ENCODE data around the gene RAB10. TPM values are rescaled to one million over a fixed set of nuclear protein-coding genes. Genes with fewer than 3 reads are reported as not detected.

The RAB10 gene
- total and polyA plus RNA-seq, 9 of the 15 experiments (the other 6 are each of a cell fraction or from before 2014, with no cell fraction given) = 25.1 to 214 (median 157) TPM

DNA sequence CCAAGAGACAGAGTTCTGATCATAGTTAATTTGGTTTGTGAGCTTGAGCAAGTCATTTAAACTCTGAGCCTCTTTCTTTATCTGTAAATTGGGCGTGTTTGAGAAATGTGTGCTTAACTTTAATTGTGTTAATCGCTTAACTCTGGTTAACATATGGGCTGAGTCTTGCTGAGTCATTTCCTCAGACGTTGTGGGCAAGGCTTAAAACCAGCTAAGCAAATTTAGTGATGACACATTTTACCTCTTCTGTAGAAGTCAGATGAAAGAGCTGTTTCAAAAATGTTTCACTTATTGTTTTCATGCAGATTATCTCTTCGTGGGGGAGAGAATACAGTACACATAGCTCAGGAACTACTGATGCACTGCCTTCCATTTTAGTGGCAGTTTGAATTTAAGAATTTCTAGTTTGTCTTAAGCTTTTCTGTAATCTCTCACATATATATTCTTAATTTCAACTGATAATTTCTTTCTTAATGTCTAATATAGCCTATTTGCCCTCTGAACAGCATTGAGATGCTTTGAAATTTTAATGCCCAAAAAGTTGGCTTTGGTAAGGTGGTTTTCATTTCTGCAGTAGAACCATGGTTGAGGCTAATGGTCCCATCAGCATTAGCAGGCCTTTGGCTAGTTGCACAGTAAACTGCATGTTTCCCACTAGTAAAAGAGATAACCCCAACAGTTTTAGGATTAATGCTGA, 34.9 kb downstream of the RAB10 start (continued):
- TF ChIP-seq, protein P1, sequence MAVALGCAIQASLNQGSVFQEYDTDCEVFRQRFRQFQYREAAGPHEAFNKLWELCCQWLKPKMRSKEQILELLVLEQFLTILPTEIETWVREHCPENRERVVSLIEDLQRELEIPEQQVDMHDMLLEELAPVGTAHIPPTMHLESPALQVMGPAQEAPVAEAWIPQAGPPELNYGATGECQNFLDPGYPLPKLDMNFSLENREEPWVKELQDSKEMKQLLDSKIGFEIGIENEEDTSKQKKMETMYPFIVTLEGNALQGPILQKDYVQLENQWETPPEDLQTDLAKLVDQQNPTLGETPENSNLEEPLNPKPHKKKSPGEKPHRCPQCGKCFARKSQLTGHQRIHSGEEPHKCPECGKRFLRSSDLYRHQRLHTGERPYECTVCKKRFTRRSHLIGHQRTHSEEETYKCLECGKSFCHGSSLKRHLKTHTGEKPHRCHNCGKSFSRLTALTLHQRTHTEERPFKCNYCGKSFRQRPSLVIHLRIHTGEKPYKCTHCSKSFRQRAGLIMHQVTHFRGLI (CRISPR knock-in tag; IDR thresholded peaks at IDR 0.05) = no peak
- no peak for TF ChIP-seq ZNF274 (IDR thresholded peaks at IDR 0.05; ENCODE audit: borderline replicate concordance, low read depth, low read length)
- TF ChIP-seq SREBF2 (CRISPR knock-in tag; IDR thresholded peaks at IDR 0.05) = no peak
- peak; percentile 72; the same call in 1 of the 2 replicates for TF ChIP-seq ZNF589 (CRISPR knock-in tag; IDR thresholded peaks at IDR 0.05; ENCODE audit: low read depth)
- TF ChIP-seq, protein P2, sequence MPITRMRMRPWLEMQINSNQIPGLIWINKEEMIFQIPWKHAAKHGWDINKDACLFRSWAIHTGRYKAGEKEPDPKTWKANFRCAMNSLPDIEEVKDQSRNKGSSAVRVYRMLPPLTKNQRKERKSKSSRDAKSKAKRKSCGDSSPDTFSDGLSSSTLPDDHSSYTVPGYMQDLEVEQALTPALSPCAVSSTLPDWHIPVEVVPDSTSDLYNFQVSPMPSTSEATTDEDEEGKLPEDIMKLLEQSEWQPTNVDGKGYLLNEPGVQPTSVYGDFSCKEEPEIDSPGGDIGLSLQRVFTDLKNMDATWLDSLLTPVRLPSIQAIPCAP (CRISPR knock-in tag; IDR thresholded peaks at IDR 0.05; ENCODE audit: borderline replicate concordance) = no peak
- TF ChIP-seq HNRNPH1 (optimal IDR thresholded peaks at IDR 0.05; ENCODE audit: low read depth, low read length) = no peak
- peak; percentile 76 for TF ChIP-seq CEBPB (tag; IDR thresholded peaks at IDR 0.05)
- peak; percentile 99 for TF ChIP-seq ZNF354B (CRISPR knock-in tag; IDR thresholded peaks at IDR 0.05)
- peak; percentile 97 for TF ChIP-seq LEF1 (IDR thresholded peaks at IDR 0.05)
- TF ChIP-seq ATF1 (CRISPR knock-in tag; IDR thresholded peaks at IDR 0.05) = no peak
- peak; percentile 80 for TF ChIP-seq ATF1 (tag; IDR thresholded peaks at IDR 0.05)
- TF ChIP-seq, protein P3, sequence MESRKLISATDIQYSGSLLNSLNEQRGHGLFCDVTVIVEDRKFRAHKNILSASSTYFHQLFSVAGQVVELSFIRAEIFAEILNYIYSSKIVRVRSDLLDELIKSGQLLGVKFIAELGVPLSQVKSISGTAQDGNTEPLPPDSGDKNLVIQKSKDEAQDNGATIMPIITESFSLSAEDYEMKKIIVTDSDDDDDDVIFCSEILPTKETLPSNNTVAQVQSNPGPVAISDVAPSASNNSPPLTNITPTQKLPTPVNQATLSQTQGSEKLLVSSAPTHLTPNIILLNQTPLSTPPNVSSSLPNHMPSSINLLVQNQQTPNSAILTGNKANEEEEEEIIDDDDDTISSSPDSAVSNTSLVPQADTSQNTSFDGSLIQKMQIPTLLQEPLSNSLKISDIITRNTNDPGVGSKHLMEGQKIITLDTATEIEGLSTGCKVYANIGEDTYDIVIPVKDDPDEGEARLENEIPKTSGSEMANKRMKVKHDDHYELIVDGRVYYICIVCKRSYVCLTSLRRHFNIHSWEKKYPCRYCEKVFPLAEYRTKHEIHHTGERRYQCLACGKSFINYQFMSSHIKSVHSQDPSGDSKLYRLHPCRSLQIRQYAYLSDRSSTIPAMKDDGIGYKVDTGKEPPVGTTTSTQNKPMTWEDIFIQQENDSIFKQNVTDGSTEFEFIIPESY (CRISPR knock-in tag; IDR thresholded peaks at IDR 0.05) = no peak
- no peak for TF ChIP-seq ZNF431 (CRISPR knock-in tag; IDR thresholded peaks at IDR 0.05)
- TF ChIP-seq, protein P4, sequence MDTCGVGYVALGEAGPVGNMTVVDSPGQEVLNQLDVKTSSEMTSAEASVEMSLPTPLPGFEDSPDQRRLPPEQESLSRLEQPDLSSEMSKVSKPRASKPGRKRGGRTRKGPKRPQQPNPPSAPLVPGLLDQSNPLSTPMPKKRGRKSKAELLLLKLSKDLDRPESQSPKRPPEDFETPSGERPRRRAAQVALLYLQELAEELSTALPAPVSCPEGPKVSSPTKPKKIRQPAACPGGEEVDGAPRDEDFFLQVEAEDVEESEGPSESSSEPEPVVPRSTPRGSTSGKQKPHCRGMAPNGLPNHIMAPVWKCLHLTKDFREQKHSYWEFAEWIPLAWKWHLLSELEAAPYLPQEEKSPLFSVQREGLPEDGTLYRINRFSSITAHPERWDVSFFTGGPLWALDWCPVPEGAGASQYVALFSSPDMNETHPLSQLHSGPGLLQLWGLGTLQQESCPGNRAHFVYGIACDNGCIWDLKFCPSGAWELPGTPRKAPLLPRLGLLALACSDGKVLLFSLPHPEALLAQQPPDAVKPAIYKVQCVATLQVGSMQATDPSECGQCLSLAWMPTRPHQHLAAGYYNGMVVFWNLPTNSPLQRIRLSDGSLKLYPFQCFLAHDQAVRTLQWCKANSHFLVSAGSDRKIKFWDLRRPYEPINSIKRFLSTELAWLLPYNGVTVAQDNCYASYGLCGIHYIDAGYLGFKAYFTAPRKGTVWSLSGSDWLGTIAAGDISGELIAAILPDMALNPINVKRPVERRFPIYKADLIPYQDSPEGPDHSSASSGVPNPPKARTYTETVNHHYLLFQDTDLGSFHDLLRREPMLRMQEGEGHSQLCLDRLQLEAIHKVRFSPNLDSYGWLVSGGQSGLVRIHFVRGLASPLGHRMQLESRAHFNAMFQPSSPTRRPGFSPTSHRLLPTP (IDR thresholded peaks at IDR 0.05; ENCODE audit: borderline replicate concordance, extremely low read depth, insufficient read length) = no peak
- TF ChIP-seq, protein P5, sequence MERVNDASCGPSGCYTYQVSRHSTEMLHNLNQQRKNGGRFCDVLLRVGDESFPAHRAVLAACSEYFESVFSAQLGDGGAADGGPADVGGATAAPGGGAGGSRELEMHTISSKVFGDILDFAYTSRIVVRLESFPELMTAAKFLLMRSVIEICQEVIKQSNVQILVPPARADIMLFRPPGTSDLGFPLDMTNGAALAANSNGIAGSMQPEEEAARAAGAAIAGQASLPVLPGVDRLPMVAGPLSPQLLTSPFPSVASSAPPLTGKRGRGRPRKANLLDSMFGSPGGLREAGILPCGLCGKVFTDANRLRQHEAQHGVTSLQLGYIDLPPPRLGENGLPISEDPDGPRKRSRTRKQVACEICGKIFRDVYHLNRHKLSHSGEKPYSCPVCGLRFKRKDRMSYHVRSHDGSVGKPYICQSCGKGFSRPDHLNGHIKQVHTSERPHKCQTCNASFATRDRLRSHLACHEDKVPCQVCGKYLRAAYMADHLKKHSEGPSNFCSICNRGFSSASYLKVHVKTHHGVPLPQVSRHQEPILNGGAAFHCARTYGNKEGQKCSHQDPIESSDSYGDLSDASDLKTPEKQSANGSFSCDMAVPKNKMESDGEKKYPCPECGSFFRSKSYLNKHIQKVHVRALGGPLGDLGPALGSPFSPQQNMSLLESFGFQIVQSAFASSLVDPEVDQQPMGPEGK (CRISPR knock-in tag; IDR thresholded peaks at IDR 0.05; ENCODE audit: borderline replicate concordance) = no peak
- TF ChIP-seq, protein P6, sequence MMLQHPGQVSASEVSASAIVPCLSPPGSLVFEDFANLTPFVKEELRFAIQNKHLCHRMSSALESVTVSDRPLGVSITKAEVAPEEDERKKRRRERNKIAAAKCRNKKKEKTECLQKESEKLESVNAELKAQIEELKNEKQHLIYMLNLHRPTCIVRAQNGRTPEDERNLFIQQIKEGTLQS (IDR thresholded peaks at IDR 0.05) = peak; percentile 95
- TF ChIP-seq, protein P6 (CRISPR knock-in tag; conservative IDR thresholded peaks at IDR 0.05) = no peak; the same call in 1 of the 2 replicates
